Activated T-helper 1 cell treated with anti-CD3 and anti-CD28 coated beads, Interleukin-12 subunit alpha, Interleukin-12 subunit beta, Interleukin-2, Interleukin-4 antibody, amounts not matched to agents 30 ng/mL and 10 ng/mL and 1 ng/mL, durations not matched to agents 14 hours and 24 hours and 36 hours (primary cell): ENCODE measurements around the gene MAP3K5. TPM values are rescaled to one million over a fixed set of nuclear protein-coding genes. Genes with fewer than 3 reads are reported as not detected.
A peak's percentile ranks its signal among the peaks of the same experiment; 100 is the strongest.
"Not testable (repeated sequence)": the region's sequence is repeated elsewhere in the genome, so short reads cannot be mapped to it uniquely, and the experiment has no call there.

Source experiments
- DNase-seq: peaks from one replicate; pipeline ENCODE4 v3.0.0; 2021; ENCODE audit warnings: low spot score
- H3K27ac Mint-ChIP-seq: one replicate; pipeline ENCODE4 v1.8.0; 2021; ENCODE audit warnings: mild to moderate bottlenecking, mixed read lengths
- H3K27me3 Mint-ChIP-seq: one replicate; pipeline ENCODE4 v1.8.0; 2022; ENCODE audit warnings: mild to moderate bottlenecking, moderate library complexity, mixed read lengths; ENCODE audit not compliant: insufficient read depth
- H3K36me3 Mint-ChIP-seq: one replicate; pipeline ENCODE4 v1.8.0; 2021; ENCODE audit warnings: low read depth, mixed read lengths
- H3K4me1 Mint-ChIP-seq: one replicate; pipeline ENCODE4 v1.8.0; 2021; ENCODE audit warnings: low read depth, mixed read lengths
- H3K4me3 Mint-ChIP-seq: one replicate; pipeline ENCODE4 v1.8.0; 2021; ENCODE audit warnings: mild to moderate bottlenecking, moderate library complexity, mixed read lengths
- H3K9me3 Mint-ChIP-seq: one replicate; pipeline ENCODE4 v1.8.0; 2021; ENCODE audit warnings: mixed read lengths
- intact Hi-C: fragments of 100-400 bp; cut with micrococcal nuclease; formaldehyde crosslinking; loops from one replicate; pipeline ENCODE4 v1.15.1; 2024
- total RNA-seq: library from RNA; stranded (reverse); gene quantifications from 2 replicates; pipeline ENCODE4 v1.2.3, GENCODE V29; 2022

Gene MAP3K5
- total RNA-seq, 1 donor from 2014 or later = 12.2 TPM

- Mint-ChIP-seq H3K4me1 (peaks cover 65% of the 10 kb centered on the region), H3K36me3 (peaks cover 12% of the 10 kb centered on the region), H3K4me3 (peak overlapping the region; percentile 91), H3K27ac (peak overlapping the region; percentile 42)
- intact Hi-C loops = loop anchor here (2.0 to 10.0 kb wide), 3 partner anchors 15 to 1145 kb away; no protein-coding TSS in a partner anchor
- not testable (repeated sequence) for H3K27me3 Mint-ChIP-seq, DNase-seq, H3K9me3 Mint-ChIP-seq
Observed at GRCh38 chr6:136789440-136789839, 2.8 kb downstream of the MAP3K5 start.

GRCh38 chr6:136788069-136788902, 4.0 kb downstream of the MAP3K5 start:
- Mint-ChIP-seq H3K4me3 (peak overlapping the region; percentile 72), H3K27ac (peak overlapping the region; percentile 91), H3K36me3 (peaks cover 16% of the 10 kb centered on the region), H3K9me3 (no peaks in the 10 kb centered on the region), H3K27me3 (no peaks in the 10 kb centered on the region), H3K4me1 (peaks cover 72% of the 10 kb centered on the region)
- no peak for DNase-seq
- intact Hi-C loops = loop anchor here (1.0 to 10.0 kb wide), 4 partner anchors 13 to 1143 kb away; no protein-coding TSS in a partner anchor

GRCh38 chr6:136787726-136788068, 4.6 kb downstream of the MAP3K5 start:
- H3K4me3 Mint-ChIP-seq = peak overlapping the region; percentile 72
- H3K4me1 Mint-ChIP-seq = peaks cover 74% of the 10 kb centered on the region
- DNase-seq = no peak
- peaks cover 18% of the 10 kb centered on the region for H3K36me3 Mint-ChIP-seq
- H3K27me3 Mint-ChIP-seq = no peaks in the 10 kb centered on the region
- peak overlapping the region; percentile 91 for H3K27ac Mint-ChIP-seq
- intact Hi-C loops = loop anchor here (1.0 to 10.0 kb wide), 4 partner anchors 13 to 1143 kb away; no protein-coding TSS in a partner anchor
- H3K9me3 Mint-ChIP-seq = no peaks in the 10 kb centered on the region

- H3K4me1 Mint-ChIP-seq = peaks cover 84% of the 10 kb centered on the region
- peak overlapping the region; percentile 72 for H3K4me3 Mint-ChIP-seq
- DNase-seq = no peak
- H3K36me3 Mint-ChIP-seq = peaks cover 23% of the 10 kb centered on the region
- intact Hi-C loops = loop anchor here (10.0 kb wide), 1 partner anchor 1142 kb away; no protein-coding TSS in a partner anchor
- no peak overlapping the region for H3K27ac Mint-ChIP-seq
- no peaks in the 10 kb centered on the region for H3K9me3 Mint-ChIP-seq
- H3K27me3 Mint-ChIP-seq = no peaks in the 10 kb centered on the region
Observed at GRCh38 chr6:136786658-136787057, 5.6 kb downstream of the MAP3K5 start.

GRCh38 chr6:136784910-136785746, 7.1 kb downstream of the MAP3K5 start:
- intact Hi-C loops = loop anchor here (10.0 kb wide), 1 partner anchor 1140 kb away; no protein-coding TSS in a partner anchor
- DNase-seq = no peak
- H3K4me1 Mint-ChIP-seq = peaks cover 83% of the 10 kb centered on the region

GRCh38 chr6:136784271-136784664, 8.0 kb downstream of the MAP3K5 start:
- Mint-ChIP-seq H3K4me1 (peaks cover 87% of the 10 kb centered on the region), H3K9me3 (no peaks in the 10 kb centered on the region), H3K27me3 (no peaks in the 10 kb centered on the region), H3K4me3 (peak overlapping the region; percentile 74), H3K36me3 (peaks cover 29% of the 10 kb centered on the region), H3K27ac (peak overlapping the region; percentile 80)
- intact Hi-C loops = loop anchor here (10.0 kb wide), 1 partner anchor 1139 kb away; no protein-coding TSS in a partner anchor
- no peak for DNase-seq

More at GRCh38 chr6:136784910-136785746, 7.1 kb downstream of the MAP3K5 start:
- H3K27ac Mint-ChIP-seq = peak overlapping the region; percentile 92
- no peaks in the 10 kb centered on the region for H3K27me3 Mint-ChIP-seq
- H3K36me3 Mint-ChIP-seq = peaks cover 29% of the 10 kb centered on the region
- peak overlapping the region; percentile 74 for H3K4me3 Mint-ChIP-seq
- H3K9me3 Mint-ChIP-seq = no peaks in the 10 kb centered on the region

GRCh38 chr6:136783495-136784270, 8.6 kb downstream of the MAP3K5 start:
- H3K36me3 Mint-ChIP-seq = peaks cover 29% of the 10 kb centered on the region
- H3K27me3 Mint-ChIP-seq = no peaks in the 10 kb centered on the region
- H3K27ac Mint-ChIP-seq = peak overlapping the region; percentile 80
- H3K4me1 Mint-ChIP-seq = peaks cover 84% of the 10 kb centered on the region
- H3K9me3 Mint-ChIP-seq = no peaks in the 10 kb centered on the region
- no peak for DNase-seq
- intact Hi-C loops = loop anchor here (10.0 kb wide), 1 partner anchor 1139 kb away; no protein-coding TSS in a partner anchor
- peak overlapping the region; percentile 62 for H3K4me3 Mint-ChIP-seq

- Mint-ChIP-seq H3K27me3 (no peaks in the 10 kb centered on the region), H3K9me3 (no peaks in the 10 kb centered on the region), H3K4me1 (peaks cover 77% of the 10 kb centered on the region), H3K27ac (peak overlapping the region; percentile 88), H3K4me3 (no peak overlapping the region), H3K36me3 (peaks cover 23% of the 10 kb centered on the region)
- intact Hi-C loops = loop anchor here (10.0 kb wide), 1 partner anchor 1138 kb away; no protein-coding TSS in a partner anchor
- no peak for DNase-seq
Observed at GRCh38 chr6:136783021-136783420, 9.3 kb downstream of the MAP3K5 start.

- no peaks in the 10 kb centered on the region for H3K9me3 Mint-ChIP-seq
- no peak overlapping the region for H3K4me3 Mint-ChIP-seq
- H3K27me3 Mint-ChIP-seq = no peaks in the 10 kb centered on the region
- H3K27ac Mint-ChIP-seq = peak overlapping the region; percentile 88
- no peak for DNase-seq
- peaks cover 75% of the 10 kb centered on the region for H3K4me1 Mint-ChIP-seq
- intact Hi-C loops = loop anchor here (1.0 to 10.0 kb wide), 2 partner anchors 8 to 1137 kb away; no protein-coding TSS in a partner anchor
- H3K36me3 Mint-ChIP-seq = peaks cover 26% of the 10 kb centered on the region
Observed at GRCh38 chr6:136782021-136782770, 10.1 kb downstream of the MAP3K5 start.

GRCh38 chr6:136780972-136781371, 11.3 kb downstream of the MAP3K5 start:
- intact Hi-C loops = loop anchor here (10.0 kb wide), 1 partner anchor 1136 kb away; no protein-coding TSS in a partner anchor
- no peaks in the 10 kb centered on the region for H3K9me3 Mint-ChIP-seq
- no peak overlapping the region for H3K27ac Mint-ChIP-seq
- peaks cover 73% of the 10 kb centered on the region for H3K4me1 Mint-ChIP-seq
- H3K36me3 Mint-ChIP-seq = peaks cover 30% of the 10 kb centered on the region
- H3K27me3 Mint-ChIP-seq = no peaks in the 10 kb centered on the region
- no peak for DNase-seq
- no peak overlapping the region for H3K4me3 Mint-ChIP-seq

GRCh38 chr6:136779682-136780081, 12.6 kb downstream of the MAP3K5 start:
- Mint-ChIP-seq H3K27ac (no peak overlapping the region), H3K27me3 (no peaks in the 10 kb centered on the region), H3K4me3 (no peak overlapping the region), H3K9me3 (no peaks in the 10 kb centered on the region), H3K4me1 (peaks cover 72% of the 10 kb centered on the region), H3K36me3 (peaks cover 27% of the 10 kb centered on the region)
- intact Hi-C loops = loop anchor here (2.0 to 10.0 kb wide), 2 partner anchors 19 to 1135 kb away; no protein-coding TSS in a partner anchor
- DNase-seq = no peak
